SK-N-SH (cell line): Measurements from ENCODE around the gene PELI1. TPM values are rescaled to one million over a fixed set of nuclear protein-coding genes. Genes with fewer than 3 reads are reported as not detected.

Source experiments
- CTCF ChIA-PET: fragments of 300-600, 350-600 bp; formaldehyde crosslinking; extraction: SDS; loops from one replicate; lab custom pipeline; 2021; lab: Yijun Ruan, JAX
- POLR2A ChIA-PET: fragments of 350-600 bp; sonication (Branson Sonifier 250); formaldehyde crosslinking; extraction: SDS; loops from one replicate; lab custom pipeline; 2020; ENCODE audit warnings: antibody characterized with exemption, inconsistent platforms; lab: Yijun Ruan, JAX
- DNase-seq: peaks from one replicate; pipeline ENCODE4 v3.0.0; 2012
- H2AFZ ChIP-seq: fragments of 200-600 bp; sonication (generic); 2 replicates; pipeline ENCODE4 v1.8.1; 2016; ENCODE audit warnings: antibody characterized with exemption, mild to moderate bottlenecking, low read depth
- H3F3A ChIP-seq: fragments of 200-600 bp; sonication (generic); replicated peaks from 2 replicates; pipeline ENCODE3; 2016; ENCODE audit warnings: antibody characterized with exemption, mild to moderate bottlenecking; ENCODE audit not compliant: insufficient read depth
- H3K27ac ChIP-seq, 2 experiments: fragments of 200-500 bp in 1 of 2; fragments of 200-600 bp in 1 of 2; sonication (Bioruptor generic) in 1 of 2; sonication (generic), shearing (Covaris generic) in 1 of 2; 2 replicates each; pipeline versions ENCODE4 v1.5.1 to v1.6.1; 2014 to 2016; ENCODE audit warnings: low read depth in 2 of 2, inconsistent platforms in 1 of 2, low read length in 1 of 2, mild to moderate bottlenecking in 1 of 2, mixed read lengths in 1 of 2
- H3K27me3 ChIP-seq: fragments of 200-600 bp; sonication (generic), shearing (Covaris generic); 2 replicates; pipeline ENCODE4 v1.6.1; 2016; ENCODE audit warnings: mixed run types; ENCODE audit not compliant: insufficient read depth
- H3K36me3 ChIP-seq, 2 experiments: fragments of 200-500 bp in 1 of 2; fragments of 200-600 bp in 1 of 2; sonication (Bioruptor generic) in 1 of 2; sonication (generic) in 1 of 2; replicated peaks in 1 of 2; 2 replicates each; pipeline versions ENCODE3 to v1.5.1; 2014 to 2016; ENCODE audit warnings: low read length in 1 of 2, mild to moderate bottlenecking in 1 of 2; ENCODE audit not compliant: insufficient read depth in 2 of 2, control insufficient read depth in 1 of 2
- H3K4me1 ChIP-seq, 2 experiments: fragments of 200-500 bp in 1 of 2; fragments of 200-600 bp in 1 of 2; sonication (Bioruptor generic) in 1 of 2; sonication (generic), shearing (Covaris generic) in 1 of 2; 2 replicates each; pipeline versions ENCODE4 v1.5.1 to v1.6.1; 2014 to 2016; ENCODE audit warnings: low read depth in 1 of 2, low read length in 1 of 2, mixed run types in 1 of 2; ENCODE audit not compliant: insufficient read depth in 2 of 2, control insufficient read depth in 1 of 2
- H3K4me2 ChIP-seq: fragments of 200-600 bp; sonication (generic), shearing (Covaris generic); 2 replicates; pipeline ENCODE4 v1.6.1; 2017; ENCODE audit warnings: mixed run types
- H3K4me3 ChIP-seq, 2 experiments: fragments of 200-500 bp in 1 of 2; fragments of 200-600 bp in 1 of 2; sonication (Bioruptor generic) in 1 of 2; sonication (generic), shearing (Covaris generic) in 1 of 2; 2 replicates each; pipeline versions ENCODE4 v1.5.1 to v1.8.1; 2014 to 2016; ENCODE audit warnings: low read depth in 2 of 2, inconsistent platforms in 1 of 2, low read length in 1 of 2, mild to moderate bottlenecking in 1 of 2, mixed read lengths in 1 of 2, moderate library complexity in 1 of 2
- H3K79me2 ChIP-seq: fragments of 200-600 bp; sonication (generic); 2 replicates; pipeline ENCODE4 v1.8.1; 2017; ENCODE audit warnings: mild to moderate bottlenecking; ENCODE audit not compliant: insufficient read depth
- H3K9ac ChIP-seq: fragments of 200-600 bp; sonication (generic); 2 replicates; pipeline ENCODE4 v1.6.1; 2017; ENCODE audit warnings: mixed run types
- H3K9me2 ChIP-seq: fragments of 200-600 bp; sonication (generic); 2 replicates; pipeline ENCODE4 v1.6.1; 2017; ENCODE audit warnings: mixed run types
- H3K9me3 ChIP-seq: fragments of 200-600 bp; sonication (generic); 2 replicates; pipeline ENCODE4 v1.6.1; 2017; ENCODE audit warnings: mixed run types, mild to moderate bottlenecking, moderate library complexity
- H4K20me1 ChIP-seq: fragments of 200-600 bp; sonication (generic); 2 replicates; pipeline ENCODE4 v1.6.1; 2017; ENCODE audit warnings: mild to moderate bottlenecking, mixed run types; ENCODE audit not compliant: insufficient read depth
- CHD2 ChIP-seq: fragments of 150-350 bp; IDR thresholded peaks from 2 replicates; pipeline ENCODE4 v1.6.1; 2018; ENCODE audit warnings: low read length; ENCODE audit not compliant: partially characterized antibody
- FOXM1 ChIP-seq: IDR thresholded peaks from 2 replicates; pipeline ENCODE4 v1.4.0; 2012; ENCODE audit warnings: low read depth, mild to moderate bottlenecking
- GABPA ChIP-seq: IDR thresholded peaks from 2 replicates; pipeline ENCODE4 v1.4.0; 2012; ENCODE audit warnings: low read depth, mild to moderate bottlenecking
- JUND ChIP-seq: IDR thresholded peaks from 2 replicates; pipeline ENCODE4 v1.4.0; 2012
- MAX ChIP-seq: IDR thresholded peaks from 2 replicates; pipeline ENCODE4 v1.4.0; 2012; ENCODE audit warnings: low read depth
- MEF2A ChIP-seq: IDR thresholded peaks from 2 replicates; pipeline ENCODE4 v1.4.0; 2012; ENCODE audit warnings: low read depth, borderline replicate concordance
- MXI1 ChIP-seq: IDR thresholded peaks from 2 replicates; pipeline ENCODE4 v1.6.1; 2012; ENCODE audit warnings: mild to moderate bottlenecking, low read depth, low read length, improper control_type of control experiment
- NFIC ChIP-seq: IDR thresholded peaks from 2 replicates; pipeline ENCODE4 v1.4.0; 2012; ENCODE audit warnings: borderline replicate concordance
- RAD21 ChIP-seq: IDR thresholded peaks from 2 replicates; pipeline ENCODE4 v1.6.1; 2012; ENCODE audit warnings: mild to moderate bottlenecking, low read length
- REST ChIP-seq: IDR thresholded peaks from 2 replicates; pipeline ENCODE4 v1.6.1; 2012; ENCODE audit warnings: mild to moderate bottlenecking, low read depth, low read length, moderate library complexity
- RXRA ChIP-seq: IDR thresholded peaks from 2 replicates; pipeline ENCODE4 v1.4.0; 2012; ENCODE audit warnings: low read depth, mild to moderate bottlenecking, borderline replicate concordance
- TCF12 ChIP-seq: IDR thresholded peaks from 2 replicates; pipeline ENCODE4 v1.4.0; 2012
- TEAD4 ChIP-seq: IDR thresholded peaks from 2 replicates; pipeline ENCODE4 v1.4.0; 2012; ENCODE audit warnings: mild to moderate bottlenecking, borderline replicate concordance; ENCODE audit not compliant: insufficient read depth
- YY1 ChIP-seq: IDR thresholded peaks from 2 replicates; pipeline ENCODE4 v1.4.0; 2012; ENCODE audit warnings: low read depth, mild to moderate bottlenecking
- polyA plus RNA-seq, 3 experiments: library from polyadenylated mRNA; depleted of rRNA; stranded (reverse); fragments of >200 nt; gene quantifications; 2 replicates each; pipeline ENCODE4 v1.2.3, GENCODE V29; 2012
- TF ChIP-seq, protein P1 (sequence below): IDR thresholded peaks from 2 replicates; pipeline ENCODE4 v1.4.0; 2012; ENCODE audit warnings: low read depth, borderline replicate concordance
- TF ChIP-seq, protein P2 (sequence below): IDR thresholded peaks from 2 replicates; pipeline ENCODE4; 2012
- TF ChIP-seq, protein P3 (sequence below): fragments of 150-350 bp; IDR thresholded peaks from 2 replicates; pipeline ENCODE4 v1.6.1; 2016; ENCODE audit warnings: mild to moderate bottlenecking, low read depth, low read length
- TF ChIP-seq, protein P4 (sequence below): fragments of 150-350 bp; IDR thresholded peaks from 2 replicates; pipeline ENCODE4 v1.6.1; 2017; ENCODE audit warnings: antibody characterized with exemption, low read length, low read depth, borderline replicate concordance

The PELI1 gene
- polyA plus RNA-seq, 1 of the 3 experiments (the other 2 are of a cell fraction): 4.2 TPM

DNA sequence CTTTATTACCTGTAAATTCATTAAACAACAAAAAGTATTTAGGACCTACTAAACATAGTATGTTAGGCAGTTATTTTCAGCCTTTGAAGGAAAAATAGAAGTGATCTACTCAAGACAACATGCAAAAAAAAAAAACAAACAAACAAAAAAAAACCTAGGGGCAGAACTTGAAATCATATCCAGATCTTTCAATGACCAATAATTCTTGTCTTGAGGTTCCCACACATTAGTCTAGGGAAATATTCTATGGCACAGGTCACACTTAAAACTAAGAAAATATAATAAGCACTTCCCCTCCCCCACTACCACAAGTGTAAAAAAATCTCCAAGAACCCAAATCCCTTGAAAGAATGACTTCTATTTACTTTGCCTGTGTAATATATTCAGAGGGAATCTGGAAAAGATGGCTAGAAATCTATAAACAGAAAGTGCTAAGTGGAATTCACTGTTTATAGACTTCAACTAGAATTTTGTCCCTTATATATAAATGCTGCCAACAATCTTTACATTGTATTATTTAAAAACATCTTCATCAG is 3.5 kb downstream of the PELI1 start:
- CTCF ChIA-PET: interaction anchor here (1.0 to 3.2 kb wide), 4 partner anchors 7 to 187 kb away, joined by 3 to 13 read pairs (median 6); no protein-coding TSS in a partner anchor
- no peaks in the 10 kb centered on the region for H3F3A ChIP-seq

More for the DNA sequence above, 3.5 kb downstream of the PELI1 start:
- Histone ChIP-seq H4K20me1 (0 out of 2 replicates have a peak, but pooled peaks cover 5% of the 10 kb centered on the region), H3K9ac (no peak overlapping the region), H3K27me3 (no peaks in the 10 kb centered on the region), H3K79me2 (peaks cover 81% of the 10 kb centered on the region), H3K36me3 (no peaks in the 10 kb centered on the region), H3K4me3 (no peak overlapping the region), H2AFZ (no peak overlapping the region), H3K27ac (no peak overlapping the region), H3K9me3 (no peaks in the 10 kb centered on the region), H3K4me2 (peak overlapping the region; percentile 6; the same call in 1 of the 2 replicates), H3K4me1 (peaks cover 14 to 19% of the 10 kb centered on the region in 2 experiments; a peak in 3 of 4 replicates), H3K9me2 (no peaks in the 10 kb centered on the region)
- TF ChIP-seq, protein P1, sequence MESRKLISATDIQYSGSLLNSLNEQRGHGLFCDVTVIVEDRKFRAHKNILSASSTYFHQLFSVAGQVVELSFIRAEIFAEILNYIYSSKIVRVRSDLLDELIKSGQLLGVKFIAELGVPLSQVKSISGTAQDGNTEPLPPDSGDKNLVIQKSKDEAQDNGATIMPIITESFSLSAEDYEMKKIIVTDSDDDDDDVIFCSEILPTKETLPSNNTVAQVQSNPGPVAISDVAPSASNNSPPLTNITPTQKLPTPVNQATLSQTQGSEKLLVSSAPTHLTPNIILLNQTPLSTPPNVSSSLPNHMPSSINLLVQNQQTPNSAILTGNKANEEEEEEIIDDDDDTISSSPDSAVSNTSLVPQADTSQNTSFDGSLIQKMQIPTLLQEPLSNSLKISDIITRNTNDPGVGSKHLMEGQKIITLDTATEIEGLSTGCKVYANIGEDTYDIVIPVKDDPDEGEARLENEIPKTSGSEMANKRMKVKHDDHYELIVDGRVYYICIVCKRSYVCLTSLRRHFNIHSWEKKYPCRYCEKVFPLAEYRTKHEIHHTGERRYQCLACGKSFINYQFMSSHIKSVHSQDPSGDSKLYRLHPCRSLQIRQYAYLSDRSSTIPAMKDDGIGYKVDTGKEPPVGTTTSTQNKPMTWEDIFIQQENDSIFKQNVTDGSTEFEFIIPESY: no peak
- TF ChIP-seq FOXM1: no peak
- no peak for TF ChIP-seq TEAD4
- TF ChIP-seq MEF2A: no peak
- TF ChIP-seq MXI1: no peak
- TF ChIP-seq RXRA: no peak
- TF ChIP-seq, protein P2, sequence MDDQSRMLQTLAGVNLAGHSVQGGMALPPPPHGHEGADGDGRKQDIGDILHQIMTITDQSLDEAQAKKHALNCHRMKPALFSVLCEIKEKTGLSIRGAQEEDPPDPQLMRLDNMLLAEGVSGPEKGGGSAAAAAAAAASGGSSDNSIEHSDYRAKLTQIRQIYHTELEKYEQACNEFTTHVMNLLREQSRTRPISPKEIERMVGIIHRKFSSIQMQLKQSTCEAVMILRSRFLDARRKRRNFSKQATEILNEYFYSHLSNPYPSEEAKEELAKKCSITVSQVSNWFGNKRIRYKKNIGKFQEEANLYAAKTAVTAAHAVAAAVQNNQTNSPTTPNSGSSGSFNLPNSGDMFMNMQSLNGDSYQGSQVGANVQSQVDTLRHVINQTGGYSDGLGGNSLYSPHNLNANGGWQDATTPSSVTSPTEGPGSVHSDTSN: no peak
- TF ChIP-seq, protein P3, sequence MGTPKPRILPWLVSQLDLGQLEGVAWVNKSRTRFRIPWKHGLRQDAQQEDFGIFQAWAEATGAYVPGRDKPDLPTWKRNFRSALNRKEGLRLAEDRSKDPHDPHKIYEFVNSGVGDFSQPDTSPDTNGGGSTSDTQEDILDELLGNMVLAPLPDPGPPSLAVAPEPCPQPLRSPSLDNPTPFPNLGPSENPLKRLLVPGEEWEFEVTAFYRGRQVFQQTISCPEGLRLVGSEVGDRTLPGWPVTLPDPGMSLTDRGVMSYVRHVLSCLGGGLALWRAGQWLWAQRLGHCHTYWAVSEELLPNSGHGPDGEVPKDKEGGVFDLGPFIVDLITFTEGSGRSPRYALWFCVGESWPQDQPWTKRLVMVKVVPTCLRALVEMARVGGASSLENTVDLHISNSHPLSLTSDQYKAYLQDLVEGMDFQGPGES: no peak
- TF ChIP-seq RAD21: no peak
- no peak for TF ChIP-seq YY1
- TF ChIP-seq JUND: no peak
- TF ChIP-seq NFIC: no peak
- no peak for TF ChIP-seq REST
- TF ChIP-seq CHD2: no peak
- no peak for TF ChIP-seq GABPA
- TF ChIP-seq, protein P4, sequence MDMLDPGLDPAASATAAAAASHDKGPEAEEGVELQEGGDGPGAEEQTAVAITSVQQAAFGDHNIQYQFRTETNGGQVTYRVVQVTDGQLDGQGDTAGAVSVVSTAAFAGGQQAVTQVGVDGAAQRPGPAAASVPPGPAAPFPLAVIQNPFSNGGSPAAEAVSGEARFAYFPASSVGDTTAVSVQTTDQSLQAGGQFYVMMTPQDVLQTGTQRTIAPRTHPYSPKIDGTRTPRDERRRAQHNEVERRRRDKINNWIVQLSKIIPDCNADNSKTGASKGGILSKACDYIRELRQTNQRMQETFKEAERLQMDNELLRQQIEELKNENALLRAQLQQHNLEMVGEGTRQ: no peak
- TF ChIP-seq TCF12: no peak
- TF ChIP-seq MAX: no peak
- POLR2A ChIA-PET: no interaction called here
- DNase-seq: no peak
